Measurements from ENCODE around the gene PCYT1A.
"Not testable (repeated sequence)": the region's sequence is repeated elsewhere in the genome, so short reads cannot be mapped to it uniquely, and the experiment has no call there.

PCYT1A gene

GRCh38 chr3:196287440-196288140, at the start of gene PCYT1A:
TSS of gene PCYT1A (minus strand) at chr3:196287726. CDS start at chr3:196270531, 17,195 bp downstream.
- peak; percentile 98 for DNase-seq

- peak; percentile 15 for DNase-seq
Measured at GRCh38 chr3:196336319-196337145, 49.0 kb upstream of the PCYT1A start.

GRCh38 chr3:196335503-196335948, 48.0 kb upstream of the PCYT1A start:
- DNase-seq: no peak

GRCh38 chr3:196334982-196335381, 47.5 kb upstream of the PCYT1A start:
- DNase-seq: no peak

GRCh38 chr3:196332168-196332567, 44.6 kb upstream of the PCYT1A start:
- no peak for DNase-seq

- no peak for DNase-seq
Measured at GRCh38 chr3:196327405-196327804, 39.9 kb upstream of the PCYT1A start.

- DNase-seq: no peak
Measured at GRCh38 chr3:196326936-196327335, 39.4 kb upstream of the PCYT1A start.

- no peak for DNase-seq
Measured at GRCh38 chr3:196323691-196324090, 36.2 kb upstream of the PCYT1A start.

- no peak for DNase-seq
Measured at GRCh38 chr3:196323016-196323415, 35.5 kb upstream of the PCYT1A start.

- DNase-seq: no peak
Measured at GRCh38 chr3:196321162-196321561, 33.6 kb upstream of the PCYT1A start.

GRCh38 chr3:196320137-196320536, 32.6 kb upstream of the PCYT1A start:
- peak; percentile 25 for DNase-seq

GRCh38 chr3:196317687-196318467, 30.4 kb upstream of the PCYT1A start, which contains the start of gene DYNLT2B:
TSS of gene DYNLT2B (minus strand) at chr3:196318240. CDS start at chr3:196318152, 88 bp downstream.
- DNase-seq: peak; percentile 83

GRCh38 chr3:196316799-196317686, 29.5 kb upstream of the PCYT1A start:
- DNase-seq: not testable (repeated sequence)

- no peak for DNase-seq
Measured at GRCh38 chr3:196315821-196316220, 28.3 kb upstream of the PCYT1A start.

- DNase-seq: no peak
Measured at GRCh38 chr3:196314597-196314996, 27.1 kb upstream of the PCYT1A start.

GRCh38 chr3:196314086-196314485, 26.6 kb upstream of the PCYT1A start:
- DNase-seq: not testable (repeated sequence)

GRCh38 chr3:196302960-196303359, 15.4 kb upstream of the PCYT1A start:
- not testable (repeated sequence) for DNase-seq

- DNase-seq: not testable (repeated sequence)
Measured at GRCh38 chr3:196302551-196302950, 15.0 kb upstream of the PCYT1A start.

- no peak for DNase-seq
Measured at GRCh38 chr3:196298521-196298920, 11.0 kb upstream of the PCYT1A start.

GRCh38 chr3:196292286-196292923, 4.9 kb upstream of the PCYT1A start:
- DNase-seq: no peak

GRCh38 chr3:196288141-196288460, 575 bp upstream of the PCYT1A start:
- peak; percentile 64 for DNase-seq

GRCh38 chr3:196287090-196287439, 461 bp downstream of the PCYT1A start:
- DNase-seq: no peak

Measured in DMS79 treated with DMSO at 0.1 percent for 48 hours (cell line).